Vagina (tissue), 2 donors: ENCODE data around the gene MED13L.

ENCODE experiments used
- CTCF ChIP-seq, 3 experiments: fragments of 450-650 bp in 2 of 3; fragments of 200-600 bp in 1 of 3; sonication (generic) in 1 of 3; IDR thresholded peaks; one replicate each; pipeline ENCODE4 v1.5.1; 2017 to 2019; ENCODE audit warnings: antibody characterized with exemption in 3 of 3, mild to moderate bottlenecking in 2 of 3, moderate library complexity in 2 of 3
- POLR2A ChIP-seq, 2 donors: fragments of 450-650 bp; IDR thresholded peaks; one replicate each; pipeline ENCODE4 v1.6.1; 2017; ENCODE audit warnings: antibody characterized with exemption in 2 of 2, mild to moderate bottlenecking in 2 of 2, moderate library complexity in 2 of 2

- no peak for TF ChIP-seq CTCF (IDR thresholded peaks at IDR 0.05)
- no peak for TF ChIP-seq POLR2A (IDR thresholded peaks at IDR 0.05)
Observed at GRCh38 chr12:116294454-116295165, 17.1 kb upstream of the MED13L start.
